GM13977 (cell line): Measurements from ENCODE around the gene CTLA4.

Experiments used
- DNase-seq: peaks from one replicate; pipeline ENCODE4 v3.0.0; 2012; ENCODE audit warnings: low spot score
- CTCF ChIP-seq: IDR thresholded peaks from 2 replicates; pipeline ENCODE4 v1.5.1; 2012; ENCODE audit warnings: mild to moderate bottlenecking, control low read depth; ENCODE audit not compliant: insufficient read depth; ENCODE audit errors: extremely low read depth, missing control alignments
- in situ Hi-C: fragments of 300-500 bp; cut with MboI; formaldehyde crosslinking; loops from one replicate; pipeline ENCODE4 v1.12.0; 2022; ENCODE audit warnings: low sequenced_read_pairs, low pct_unique_long_range_greater_than_20kb, mixed read lengths, inconsistent platforms; ENCODE audit not compliant: unreplicated experiment

Gene CTLA4

GRCh38 chr2:203893401-203893800 is 25.8 kb downstream of the CTLA4 start:
- DNase-seq, result no peak
- no peak for TF ChIP-seq CTCF
- in situ Hi-C loops, result no loop called here

GRCh38 chr2:203893840-203894239 is 26.3 kb downstream of the CTLA4 start:
- no peak for DNase-seq
- TF ChIP-seq CTCF, result no peak
- in situ Hi-C loops, result no loop called here

GRCh38 chr2:203894262-203894661 is 26.7 kb downstream of the CTLA4 start:
- no peak for TF ChIP-seq CTCF
- in situ Hi-C loops, result no loop called here
- DNase-seq, result no peak

- in situ Hi-C loops, result no loop called here
- no peak for DNase-seq
- no peak for TF ChIP-seq CTCF
These were observed 30.0 kb downstream of the CTLA4 start for GRCh38 chr2:203897544-203897943.

- DNase-seq, result no peak
- no peak for TF ChIP-seq CTCF
- in situ Hi-C loops, result no loop called here
These were observed 31.1 kb downstream of the CTLA4 start for GRCh38 chr2:203898657-203899056.

GRCh38 chr2:203900253-203900652 is 32.7 kb downstream of the CTLA4 start:
- no peak for DNase-seq
- in situ Hi-C loops, result loop anchor here (25.0 kb wide), 1 partner anchor 413 kb away; no protein-coding TSS in a partner anchor
- TF ChIP-seq CTCF, result no peak

- TF ChIP-seq CTCF, result no peak
- in situ Hi-C loops, result loop anchor here (25.0 kb wide), 1 partner anchor 417 kb away; no protein-coding TSS in a partner anchor
- DNase-seq, result no peak
These were observed 36.5 kb downstream of the CTLA4 start for GRCh38 chr2:203904022-203904421.
